ENCODE measurements around the gene CD59.
"Not testable (repeated sequence)": the region's sequence is repeated elsewhere in the genome, so short reads cannot be mapped to it uniquely, and the experiment has no call there.

Gene CD59

GRCh38 chr11:33694346-33695050, 41.7 kb downstream of the CD59 start:
- DNase-seq (ENCODE audit: low read depth, low spot score), result no peak

DNA sequence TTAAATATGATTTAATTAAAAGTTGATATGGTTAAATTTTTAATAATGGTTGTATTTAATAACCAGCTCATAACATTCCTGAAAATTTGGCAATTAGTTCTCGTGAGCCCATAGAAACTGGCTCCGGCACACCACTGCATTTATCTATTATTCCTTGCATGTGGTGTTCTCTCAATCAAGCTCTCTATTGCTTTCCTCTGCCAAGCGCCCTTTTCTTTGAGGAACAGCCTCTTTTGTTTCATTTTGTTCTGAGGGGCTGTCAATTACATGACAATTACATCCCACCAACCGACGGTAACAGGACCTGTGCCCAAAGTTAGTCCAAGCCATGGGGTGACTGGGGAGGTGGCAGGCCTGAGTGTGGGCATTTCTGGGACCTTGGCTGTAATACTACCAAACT, 43.7 kb downstream of the CD59 start:
- no peak for DNase-seq (ENCODE audit: low read depth, low spot score)

DNA sequence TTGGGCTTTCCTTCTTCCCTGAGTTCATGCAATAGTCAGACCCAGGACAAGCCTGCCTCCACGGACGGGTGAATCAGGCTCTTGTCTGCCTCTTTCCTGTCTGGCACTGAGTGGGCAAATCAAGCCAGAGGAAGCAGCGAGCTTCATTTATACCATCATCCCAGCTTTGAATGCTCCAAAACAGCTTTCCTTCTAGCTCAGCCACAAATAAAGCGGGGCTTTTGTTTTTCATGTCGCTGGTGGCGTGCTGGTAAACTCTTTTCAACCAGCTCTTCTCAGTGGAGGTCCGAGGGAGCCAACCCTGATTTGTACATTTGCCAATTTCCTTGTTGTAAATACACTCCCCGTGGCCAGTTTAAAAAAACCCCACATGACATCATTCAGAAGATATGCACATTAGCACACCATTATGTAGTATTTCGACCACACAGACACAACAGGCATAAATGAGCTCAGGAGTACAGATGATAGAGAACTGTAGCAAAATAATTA, 44.2 kb downstream of the CD59 start:
- DNase-seq (ENCODE audit: low read depth, low spot score), result peak; percentile 85

- DNase-seq (ENCODE audit: low read depth, low spot score), result no peak
Observed at GRCh38 chr11:33691066-33691864, 45.0 kb downstream of the CD59 start.

- no peak for DNase-seq (ENCODE audit: low read depth, low spot score)
Observed at GRCh38 chr11:33690290-33691065, 45.7 kb downstream of the CD59 start.

GRCh38 chr11:33689501-33689900, 46.7 kb downstream of the CD59 start:
- no peak for DNase-seq (ENCODE audit: low read depth, low spot score)

GRCh38 chr11:33689085-33689484, 47.1 kb downstream of the CD59 start:
- DNase-seq (ENCODE audit: low read depth, low spot score), result no peak

DNA sequence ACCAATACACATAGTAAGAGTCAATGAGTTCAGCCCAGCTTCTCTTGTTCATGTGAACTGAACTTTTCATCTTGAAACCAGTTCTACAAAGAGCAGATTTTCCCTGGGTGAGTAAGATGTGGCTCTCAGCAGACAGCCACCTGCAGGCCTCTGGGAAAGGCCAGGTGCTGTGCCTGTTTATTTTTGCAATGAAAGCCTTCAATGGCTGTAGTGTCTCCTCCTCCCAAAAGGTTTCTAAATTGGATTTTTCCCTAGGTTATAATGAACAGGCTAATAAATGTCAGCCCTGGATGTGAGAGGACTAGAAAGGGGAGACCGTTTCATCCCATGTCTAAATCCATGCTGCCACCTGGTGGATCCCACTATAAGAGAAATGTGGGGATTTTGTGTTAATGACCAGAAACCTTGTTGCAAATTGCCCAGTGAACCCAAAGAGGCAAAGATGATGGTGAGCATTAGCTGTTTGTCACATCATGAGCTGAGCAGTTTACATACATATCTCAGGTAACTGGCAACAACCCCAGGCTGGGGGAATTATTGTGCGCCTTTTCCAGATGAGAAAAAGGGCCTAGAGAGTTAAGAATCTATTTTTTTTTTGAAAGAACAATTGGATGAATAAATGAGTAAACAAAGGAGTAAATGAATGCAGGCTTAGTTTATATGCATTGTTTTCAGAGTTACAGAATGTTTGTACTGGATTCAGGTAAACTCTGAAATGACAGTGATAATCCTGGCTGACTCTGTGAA, 48.3 kb downstream of the CD59 start:
- no peak for DNase-seq (ENCODE audit: low read depth, low spot score)

DNA sequence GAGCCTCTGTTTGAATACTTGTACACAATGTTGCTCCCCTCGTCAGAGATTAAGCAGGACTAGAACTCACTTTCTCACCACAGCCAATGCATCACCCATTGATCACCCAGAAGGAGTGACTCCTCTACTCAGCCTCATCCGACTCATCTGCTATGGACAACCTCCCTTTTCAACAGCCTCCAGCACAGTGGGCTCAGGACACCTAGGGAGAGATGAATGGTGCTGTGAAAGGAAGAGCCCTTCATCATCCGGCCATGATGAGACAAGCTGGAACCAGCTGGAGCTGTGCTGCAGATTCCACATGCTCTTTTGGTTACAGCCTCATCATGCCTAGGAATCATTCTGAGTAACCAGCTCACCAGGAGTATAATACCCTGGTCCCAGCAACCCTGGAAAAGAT, 51.1 kb downstream of the CD59 start:
- DNase-seq (ENCODE audit: low read depth, low spot score), result no peak

GRCh38 chr11:33684003-33684706, 52.1 kb downstream of the CD59 start:
- DNase-seq (ENCODE audit: low read depth, low spot score), result no peak

DNA sequence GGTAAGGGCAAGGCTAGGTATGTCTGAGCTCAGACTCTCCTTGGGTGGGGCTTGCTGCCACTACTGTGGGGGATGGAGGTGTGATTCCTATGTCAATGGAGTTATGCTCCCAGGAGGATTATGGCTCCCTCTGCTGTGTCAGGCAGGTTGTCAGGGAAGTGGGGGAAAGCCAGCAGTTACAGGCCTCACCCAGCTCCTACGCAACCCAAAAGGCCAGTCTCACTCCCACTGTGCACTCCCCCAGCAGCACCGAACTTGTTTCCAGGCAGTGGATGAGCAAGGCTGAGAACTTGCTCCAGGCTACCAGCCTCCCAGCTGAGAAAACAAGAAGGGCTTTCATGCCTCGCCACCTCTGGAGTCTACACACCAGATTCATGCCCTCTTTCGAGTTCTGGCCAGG, 53.8 kb downstream of the CD59 start:
- peak; percentile 85 for DNase-seq (ENCODE audit: low read depth, low spot score)

GRCh38 chr11:33682019-33682418, 54.2 kb downstream of the CD59 start:
- no peak for DNase-seq (ENCODE audit: low read depth, low spot score)

DNA sequence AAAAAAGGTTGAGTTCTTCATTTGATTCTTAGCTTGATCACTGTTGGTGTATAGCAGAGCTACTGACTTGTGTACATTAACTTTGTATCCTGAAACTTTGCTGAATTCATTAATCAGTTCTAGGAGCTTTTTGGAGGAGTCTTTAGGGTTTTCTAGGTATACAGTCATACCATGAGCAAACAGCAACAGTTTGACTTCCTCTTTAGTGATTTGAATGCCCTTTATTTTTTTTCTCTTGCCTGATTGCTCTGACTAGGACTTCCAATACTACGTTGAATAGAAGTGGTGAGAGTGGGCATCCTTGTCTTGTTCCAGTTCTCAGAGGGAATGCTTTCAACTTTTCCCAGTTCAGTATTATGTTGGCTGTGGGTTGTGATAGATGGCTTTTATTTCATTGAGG, 57.6 kb downstream of the CD59 start:
- not testable (repeated sequence) for DNase-seq (ENCODE audit: low read depth, low spot score)

DNA sequence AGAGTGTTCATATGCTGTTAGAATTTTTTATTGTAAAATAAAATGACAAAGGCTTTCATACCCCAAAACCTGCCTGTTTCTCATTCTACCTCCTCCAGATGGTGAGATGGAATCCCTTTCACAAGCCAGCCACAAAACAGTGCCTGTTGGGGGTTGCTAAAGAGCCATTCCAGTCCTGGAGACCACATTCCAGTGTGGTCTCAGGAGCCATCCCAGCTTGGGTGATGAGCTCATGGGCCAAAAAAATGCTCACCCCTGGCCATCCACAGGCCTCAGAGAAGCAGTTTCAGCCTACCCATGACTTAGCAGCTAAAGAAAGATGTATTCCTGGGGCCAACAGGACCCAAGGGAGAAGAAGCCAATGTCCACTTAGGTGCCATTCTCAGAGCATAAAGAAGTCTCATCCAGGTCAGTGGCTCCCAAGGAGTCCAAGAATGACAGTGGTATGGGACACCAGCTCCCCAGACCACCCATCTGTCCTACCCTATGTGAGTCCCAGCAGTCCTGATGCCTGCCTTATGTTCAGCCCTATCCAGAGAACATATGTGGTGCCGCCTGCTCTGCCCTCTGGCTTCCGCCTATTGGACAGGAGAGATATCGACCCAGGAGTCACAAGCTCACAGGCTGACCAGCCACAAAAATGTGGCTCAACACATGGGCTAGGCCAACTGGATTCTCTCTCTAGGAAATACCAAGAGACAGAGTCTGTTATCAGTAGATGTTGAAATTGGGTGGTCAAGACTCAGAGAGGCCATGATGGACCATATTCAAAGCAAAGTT, 62.0 kb downstream of the CD59 start:
- DNase-seq (ENCODE audit: low read depth, low spot score), result no peak

GRCh38 chr11:33672273-33672672, 64.0 kb downstream of the CD59 start:
- no peak for DNase-seq (ENCODE audit: low read depth, low spot score)

DNA sequence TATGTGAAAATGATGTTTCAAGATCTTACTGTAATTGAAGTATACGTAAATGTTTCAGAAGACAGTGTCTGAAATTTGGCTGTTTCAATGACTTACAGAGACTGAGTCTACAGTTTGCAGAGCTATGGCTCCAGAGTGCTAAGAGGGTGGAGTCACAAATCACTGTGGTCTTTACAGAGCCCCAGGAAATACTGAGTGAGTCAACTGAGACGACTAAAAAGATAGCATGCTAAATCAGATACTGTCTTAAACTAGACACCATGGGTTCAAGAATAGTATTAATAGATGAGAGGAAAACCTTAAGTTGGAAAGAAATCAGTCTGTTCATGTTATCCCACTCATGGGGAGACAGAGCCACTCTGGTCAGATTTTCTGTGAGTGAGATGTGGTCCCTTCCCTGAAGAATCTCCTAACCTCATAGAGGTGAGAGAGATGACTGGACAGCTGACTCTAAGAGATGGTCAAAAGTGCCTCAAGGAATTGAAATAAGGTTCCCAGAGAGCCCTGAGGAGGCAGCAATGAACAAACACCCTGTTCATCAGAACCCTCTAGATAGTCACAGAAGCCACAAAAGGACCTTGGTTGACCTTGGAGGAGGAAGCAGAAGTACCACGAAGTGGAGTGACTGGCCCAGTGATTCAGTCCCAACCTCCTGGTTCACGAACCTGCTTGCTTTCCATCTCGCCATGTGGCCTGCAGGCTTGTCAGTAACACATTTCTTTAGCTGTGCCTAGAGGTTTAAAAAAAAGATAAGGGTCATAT, 65.8 kb downstream of the CD59 start:
- DNase-seq (ENCODE audit: low read depth, low spot score), result no peak

GRCh38 chr11:33669598-33670249, 66.5 kb downstream of the CD59 start:
- DNase-seq (ENCODE audit: low read depth, low spot score), result no peak

DNA sequence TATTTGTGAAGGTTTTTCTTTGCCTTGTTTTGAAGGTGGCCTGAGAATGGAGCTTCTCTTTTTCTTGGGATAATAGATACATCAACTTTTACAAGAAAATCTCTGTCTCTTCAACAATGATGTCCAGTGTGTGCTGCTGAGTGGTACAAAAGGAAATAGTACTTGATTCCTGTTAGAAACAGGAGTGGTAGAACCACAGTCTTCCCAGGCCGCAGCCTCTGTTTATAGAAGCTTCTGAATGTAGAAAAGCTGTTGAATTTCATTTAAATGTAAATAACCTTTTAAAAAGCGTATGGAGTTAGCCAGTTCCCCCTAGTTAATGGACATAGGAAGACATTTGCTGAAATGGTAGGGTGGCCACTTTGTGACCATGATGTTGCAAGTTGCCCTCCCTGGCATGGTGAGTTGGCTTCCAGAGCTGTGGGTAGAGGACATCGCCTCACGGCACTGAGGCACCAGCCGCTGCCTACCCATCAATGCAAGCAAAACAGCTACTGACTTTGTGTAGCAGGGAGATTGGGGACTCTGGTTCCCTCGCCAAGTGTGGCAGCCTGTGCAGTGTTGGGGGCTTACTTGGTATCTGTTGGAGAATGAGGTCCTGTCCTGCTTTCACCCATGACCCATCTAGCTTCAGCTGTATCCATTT, 67.1 kb downstream of the CD59 start:
- DNase-seq (ENCODE audit: low read depth, low spot score), result no peak

Data from brain pericyte (primary cell).